Coronary artery (tissue), 2 donors: ENCODE data around the gene SOSTDC1.
"Not testable (repeated sequence)": the region's sequence is repeated elsewhere in the genome, so short reads cannot be mapped to it uniquely, and the experiment has no call there.

Source experiments
- DNase-seq: peaks from one replicate; pipeline ENCODE4 v3.0.0-alpha.2; 2017; ENCODE audit warnings: low spot score
- H3K27ac ChIP-seq, 2 donors: fragments of 200-600 bp; sonication (generic); one replicate each; pipeline ENCODE4 v1.5.1; 2016 to 2019
- H3K4me3 ChIP-seq: fragments of 200-600 bp; sonication (generic); 2 replicates; pipeline ENCODE4 v1.5.1; 2016; ENCODE audit warnings: mild to moderate bottlenecking, moderate library complexity
- CTCF ChIP-seq: fragments of 200-600 bp; sonication (generic); IDR thresholded peaks from one replicate; pipeline ENCODE4 v1.5.1; 2019; ENCODE audit warnings: antibody characterized with exemption

The SOSTDC1 gene, protein sequence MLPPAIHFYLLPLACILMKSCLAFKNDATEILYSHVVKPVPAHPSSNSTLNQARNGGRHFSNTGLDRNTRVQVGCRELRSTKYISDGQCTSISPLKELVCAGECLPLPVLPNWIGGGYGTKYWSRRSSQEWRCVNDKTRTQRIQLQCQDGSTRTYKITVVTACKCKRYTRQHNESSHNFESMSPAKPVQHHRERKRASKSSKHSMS

DNA sequence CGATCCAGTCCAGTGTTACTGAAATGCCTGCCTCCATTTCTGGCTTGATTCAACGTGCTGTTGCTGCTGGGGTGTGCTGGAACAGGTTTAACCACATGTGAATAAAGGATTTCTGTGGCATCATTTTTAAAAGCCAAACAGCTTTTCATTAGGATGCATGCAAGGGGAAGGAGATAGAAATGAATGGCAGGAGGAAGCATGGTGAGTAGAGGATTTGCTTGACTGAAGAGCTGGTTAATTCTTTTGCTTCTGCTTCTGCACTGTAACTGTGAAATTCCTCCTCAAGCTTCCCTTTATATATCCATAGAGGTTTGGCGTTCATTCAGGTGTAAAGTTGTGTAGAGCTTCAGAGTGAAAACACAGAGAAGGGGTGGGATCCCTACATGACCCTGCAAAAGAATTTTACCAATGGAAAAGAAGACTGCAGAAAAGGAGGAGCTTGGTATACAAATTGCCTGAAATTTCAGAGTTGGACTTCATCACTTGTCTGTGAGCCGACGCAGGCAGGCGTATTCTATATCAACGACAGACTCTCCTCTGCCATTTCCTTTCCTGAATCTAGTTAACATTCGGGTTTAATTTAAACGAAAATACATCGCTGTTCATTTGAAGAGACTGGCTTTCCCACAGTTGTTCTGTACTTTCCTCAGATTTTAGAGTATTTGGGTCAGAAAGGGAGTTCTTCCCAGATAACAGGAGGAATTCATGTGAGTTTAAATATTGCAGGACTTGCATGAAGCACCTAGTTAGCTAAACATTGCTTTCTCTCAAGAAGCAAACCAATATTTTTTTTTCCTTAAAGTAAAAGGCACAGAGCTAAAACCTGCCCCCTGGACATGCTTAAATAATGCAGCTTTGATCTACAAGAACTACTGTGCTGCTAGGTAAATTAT, at the start of gene SOSTDC1:
SOSTDC1 (minus strand) TSS at position 270 of the 893 bp plus-strand sequence; CDS start at position 200, 70 bp downstream.
- H3K27ac ChIP-seq, result no peak within 1 kb of the TSS
- peak within 1 kb of the TSS; percentile 47 for H3K4me3 ChIP-seq
- no peak for DNase-seq
- TF ChIP-seq CTCF, result no peak

- DNase-seq, result no peak
- H3K4me3 ChIP-seq, result no peak overlapping the region
- H3K27ac ChIP-seq, result no peak overlapping the region
- TF ChIP-seq CTCF, result no peak
Measured at GRCh38 chr7:16514729-16515128, 49.2 kb upstream of the SOSTDC1 start.

GRCh38 chr7:16514271-16514670, 48.7 kb upstream of the SOSTDC1 start:
- Histone ChIP-seq H3K4me3 (no peak overlapping the region), H3K27ac (no peak overlapping the region)
- DNase-seq, result no peak
- TF ChIP-seq CTCF, result no peak

- no peak overlapping the region for H3K4me3 ChIP-seq
- no peak for TF ChIP-seq CTCF
- DNase-seq, result no peak
- no peak overlapping the region for H3K27ac ChIP-seq
Measured at GRCh38 chr7:16512097-16512496, 46.6 kb upstream of the SOSTDC1 start.

DNA sequence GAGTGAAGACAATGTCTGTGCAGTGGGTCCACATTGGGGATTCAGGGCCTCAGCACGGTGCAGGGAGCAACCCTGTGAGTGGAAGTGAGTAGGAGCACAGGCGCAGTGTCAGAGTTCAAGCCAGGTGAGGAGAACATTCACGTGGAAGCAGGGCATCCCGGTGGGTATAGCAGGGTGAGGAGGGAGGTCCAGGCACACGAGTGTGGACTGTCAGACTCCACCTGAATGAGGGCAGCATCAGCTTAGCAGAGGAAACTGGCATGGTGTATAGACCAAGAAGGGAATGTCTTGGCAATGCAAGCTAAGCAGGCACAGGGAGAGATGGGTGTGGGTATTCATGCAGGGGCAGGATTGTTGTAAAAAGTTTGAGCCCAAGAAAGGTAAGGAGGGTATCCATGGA, 45.8 kb upstream of the SOSTDC1 start:
- H3K27ac ChIP-seq, result no peak overlapping the region
- DNase-seq, result no peak
- no peak for TF ChIP-seq CTCF
- no peak overlapping the region for H3K4me3 ChIP-seq

GRCh38 chr7:16509829-16510228, 44.3 kb upstream of the SOSTDC1 start:
- Histone ChIP-seq H3K4me3 (no peak overlapping the region), H3K27ac (no peak overlapping the region)
- TF ChIP-seq CTCF, result no peak

DNA sequence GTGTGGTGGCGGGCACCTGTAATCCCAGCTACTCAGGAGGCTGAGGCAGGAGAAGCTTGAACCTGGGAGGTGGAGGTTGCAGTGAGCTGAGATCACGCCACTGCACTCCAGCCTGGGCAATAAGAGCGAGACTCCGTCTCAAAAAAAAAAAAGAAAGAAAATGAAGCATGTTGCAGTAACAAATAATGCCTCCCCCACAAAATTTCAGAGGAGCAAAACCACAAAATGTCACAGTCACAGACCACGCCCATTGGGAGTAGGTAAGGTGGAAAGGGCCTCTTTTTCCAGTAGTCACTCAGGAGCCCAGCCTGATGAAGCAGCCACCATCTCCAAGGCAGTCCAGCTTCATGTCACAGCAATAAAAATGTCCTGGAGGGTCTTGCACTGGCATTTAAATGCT, 40.9 kb upstream of the SOSTDC1 start:
- H3K4me3 ChIP-seq, DNase-seq, H3K27ac ChIP-seq: not testable (repeated sequence)

More at GRCh38 chr7:16509829-16510228, 44.3 kb upstream of the SOSTDC1 start:
- DNase-seq, result no peak
